Cardiac fibroblast (primary cell): Measurements from ENCODE around the gene STARD13.

Experiments
- DNase-seq, 2 donors: peaks; one replicate each; pipeline versions ENCODE4 v3.0.0 to v3.0.0-alpha.2; 2010; ENCODE audit warnings: low read depth in 2 of 2
- H3K4me3 ChIP-seq, 2 donors: replicated peaks in 1 of 2; 1 replicate in 1 of 2; 2 replicates in 1 of 2; pipeline ENCODE4 v1.5.1; 2011; ENCODE audit warnings: low read depth in 2 of 2, low read length in 2 of 2, mild to moderate bottlenecking in 2 of 2, moderate library complexity in 1 of 2
- TF ChIP-seq, protein P1 (sequence below): IDR thresholded peaks from one replicate; pipeline ENCODE4 v1.5.1; 2011; ENCODE audit warnings: low read depth, mild to moderate bottlenecking, low read length, inconsistent platforms

STARD13 gene

DNA sequence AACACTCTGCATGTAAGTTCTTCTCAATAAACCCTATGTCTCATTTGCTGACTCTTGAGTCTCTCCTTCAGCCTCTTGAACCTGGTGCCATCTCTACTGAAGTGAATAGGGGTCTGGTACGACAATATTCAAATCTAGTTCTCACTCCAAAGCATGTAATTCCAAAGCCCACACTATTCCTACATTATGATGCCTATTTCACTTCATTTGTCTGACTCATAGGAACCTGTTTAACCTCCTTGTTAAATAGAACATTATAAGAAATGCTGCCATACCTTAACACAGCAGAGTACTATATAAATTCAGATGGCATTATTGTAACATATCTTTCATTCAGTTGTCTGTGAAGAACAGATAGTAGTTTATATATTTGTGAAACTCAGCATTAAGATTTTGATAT lies 67.1 kb downstream of the STARD13 start:
- H3K4me3 ChIP-seq, result no peak overlapping the region
- DNase-seq, result no peak
- TF ChIP-seq, protein P1, sequence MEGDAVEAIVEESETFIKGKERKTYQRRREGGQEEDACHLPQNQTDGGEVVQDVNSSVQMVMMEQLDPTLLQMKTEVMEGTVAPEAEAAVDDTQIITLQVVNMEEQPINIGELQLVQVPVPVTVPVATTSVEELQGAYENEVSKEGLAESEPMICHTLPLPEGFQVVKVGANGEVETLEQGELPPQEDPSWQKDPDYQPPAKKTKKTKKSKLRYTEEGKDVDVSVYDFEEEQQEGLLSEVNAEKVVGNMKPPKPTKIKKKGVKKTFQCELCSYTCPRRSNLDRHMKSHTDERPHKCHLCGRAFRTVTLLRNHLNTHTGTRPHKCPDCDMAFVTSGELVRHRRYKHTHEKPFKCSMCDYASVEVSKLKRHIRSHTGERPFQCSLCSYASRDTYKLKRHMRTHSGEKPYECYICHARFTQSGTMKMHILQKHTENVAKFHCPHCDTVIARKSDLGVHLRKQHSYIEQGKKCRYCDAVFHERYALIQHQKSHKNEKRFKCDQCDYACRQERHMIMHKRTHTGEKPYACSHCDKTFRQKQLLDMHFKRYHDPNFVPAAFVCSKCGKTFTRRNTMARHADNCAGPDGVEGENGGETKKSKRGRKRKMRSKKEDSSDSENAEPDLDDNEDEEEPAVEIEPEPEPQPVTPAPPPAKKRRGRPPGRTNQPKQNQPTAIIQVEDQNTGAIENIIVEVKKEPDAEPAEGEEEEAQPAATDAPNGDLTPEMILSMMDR, result no peak

DNA sequence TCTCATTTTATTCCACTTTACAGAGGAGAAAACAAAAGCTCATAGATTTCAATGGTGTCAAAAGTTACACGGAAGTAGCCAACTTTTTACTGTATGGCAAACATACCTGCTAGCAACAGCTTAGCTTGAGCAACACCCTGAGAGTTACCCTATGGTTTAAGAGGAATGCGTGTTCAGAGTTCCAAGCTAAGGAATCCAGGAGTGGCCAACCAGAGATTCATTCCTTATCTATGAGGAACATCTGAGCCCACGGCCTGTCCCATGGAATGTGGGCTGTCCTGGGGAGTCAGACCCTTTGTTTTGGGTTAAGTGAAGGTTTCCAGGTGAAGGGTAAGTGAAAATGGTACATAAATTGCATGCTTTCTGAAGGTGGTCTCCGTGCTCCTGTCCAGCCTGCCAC lies 67.5 kb downstream of the STARD13 start:
- TF ChIP-seq, protein P1, result no peak
- DNase-seq, result peak; percentile 46 to 48
- H3K4me3 ChIP-seq, result no peak overlapping the region

DNA sequence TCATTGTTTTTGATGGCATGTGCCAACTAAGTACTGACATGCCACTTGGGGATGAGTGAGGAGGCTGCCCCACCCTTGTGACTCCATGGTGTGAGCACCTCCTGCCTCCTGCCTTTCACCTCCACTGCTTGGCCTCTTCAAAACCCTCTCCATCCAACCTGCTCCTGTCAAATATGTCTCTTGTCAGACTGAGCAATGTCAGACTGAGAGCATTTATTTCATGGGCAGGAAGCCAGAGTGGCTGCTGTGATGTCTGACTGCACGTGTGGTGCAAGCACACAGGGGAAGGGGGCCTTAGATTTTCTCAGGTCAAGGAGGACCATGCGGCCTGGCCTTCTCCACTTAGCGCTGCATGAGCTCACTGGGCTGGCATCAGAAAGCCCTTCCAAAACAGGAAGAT lies 68.3 kb downstream of the STARD13 start:
- no peak for DNase-seq
- H3K4me3 ChIP-seq, result no peak overlapping the region
- TF ChIP-seq, protein P1, result no peak

- peak in 1 of 2 donors; percentile 42 for DNase-seq
- H3K4me3 ChIP-seq, result no peak overlapping the region
- TF ChIP-seq, protein P1, result no peak
Measured at GRCh38 chr13:33213797-33214196, 71.8 kb downstream of the STARD13 start.

GRCh38 chr13:33213024-33213768 lies 72.4 kb downstream of the STARD13 start:
- TF ChIP-seq, protein P1, result no peak
- DNase-seq, result no peak
- H3K4me3 ChIP-seq, result no peak overlapping the region

DNA sequence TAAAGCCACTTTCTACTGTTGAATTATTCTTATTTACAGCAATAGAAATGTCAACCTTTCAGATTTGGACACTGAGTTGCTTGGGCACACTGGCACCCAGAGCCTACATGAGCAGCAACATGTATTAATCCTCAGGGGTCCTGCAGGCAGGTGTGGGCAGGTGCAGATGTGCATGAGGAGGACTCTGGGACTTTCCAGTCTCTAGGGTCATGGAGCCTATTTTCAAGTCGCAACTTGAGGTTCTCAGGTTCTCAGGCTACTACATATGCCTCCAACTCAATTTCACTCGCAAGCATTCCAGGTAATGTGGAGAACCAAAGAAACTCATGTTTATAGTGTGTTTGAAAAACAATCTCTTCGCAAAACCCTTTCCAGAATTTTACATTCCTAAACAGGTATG lies 73.2 kb downstream of the STARD13 start:
- DNase-seq, result no peak
- no peak overlapping the region for H3K4me3 ChIP-seq
- TF ChIP-seq, protein P1, result no peak

GRCh38 chr13:33210090-33210489 lies 75.5 kb downstream of the STARD13 start:
- TF ChIP-seq, protein P1, result no peak
- DNase-seq, result no peak
- H3K4me3 ChIP-seq, result no peak overlapping the region
